Endometrial microvascular endothelial cells (primary cell): ENCODE results near the gene NXN. TPM values are rescaled to one million over a fixed set of nuclear protein-coding genes. Genes with fewer than 3 reads are reported as not detected.

Experiments used
- in situ Hi-C: cut with HindIII; loops from 2 replicates; pipeline ENCODE4 v1.10.0; 2017; ENCODE audit warnings: low sequenced_read_pairs, low pct_unique_long_range_greater_than_20kb; ENCODE audit errors: inconsistent ontology term
- total RNA-seq: library from RNA; depleted of rRNA; stranded (reverse); fragments of >200 nt; gene quantifications from one replicate; pipeline ENCODE4 v1.2.3, GENCODE V29; 2015; ENCODE audit errors: inconsistent ontology term

The NXN gene
- total RNA-seq, 1 donor from 2014 or later = 0.28 TPM

DNA sequence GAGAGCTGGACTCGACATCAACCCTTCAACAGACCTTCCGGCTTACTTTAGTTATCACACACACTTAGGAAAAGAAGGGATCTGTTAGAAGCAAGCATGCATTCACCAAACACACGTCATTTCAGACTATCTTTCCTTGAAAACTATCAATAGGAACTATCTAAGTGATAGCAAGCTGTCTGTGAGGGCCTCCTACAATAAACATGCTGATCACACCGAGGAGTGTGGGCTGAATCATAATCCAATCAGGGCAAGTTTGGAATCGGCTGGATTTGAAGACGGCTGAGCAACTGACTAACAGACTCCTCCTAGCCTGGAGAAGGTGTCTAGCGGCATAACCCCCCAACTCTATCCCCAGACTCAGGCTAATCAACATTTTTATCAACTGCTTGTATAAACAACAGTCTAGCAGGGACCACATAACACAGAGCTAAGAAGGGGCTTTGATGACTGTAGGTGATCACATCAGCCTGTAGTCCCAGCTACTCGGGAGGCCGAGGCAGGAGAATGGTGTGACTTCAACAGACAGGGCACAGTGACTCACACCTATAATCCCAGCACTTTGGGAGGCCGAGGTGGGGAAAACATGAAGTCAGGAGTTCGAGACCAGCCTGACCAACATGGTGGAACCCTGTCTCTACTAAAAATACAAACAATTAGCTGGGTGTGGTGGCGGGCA is 14.1 kb downstream of the NXN start:
- in situ Hi-C loops = loop anchor here (25.0 kb wide), 1 partner anchor 178 kb away; the partner anchor contains the start of genes GLOD4 and MRM3

- in situ Hi-C loops = loop anchor here (25.0 kb wide), 1 partner anchor 178 kb away; the partner anchor contains the start of genes GLOD4 and MRM3
Observed at GRCh38 chr17:964876-965275, 14.7 kb downstream of the NXN start.

GRCh38 chr17:962670-963069 is 16.9 kb downstream of the NXN start:
- in situ Hi-C loops = loop anchor here (25.0 kb wide), 1 partner anchor 175 kb away; the partner anchor contains the start of genes GLOD4 and MRM3

DNA sequence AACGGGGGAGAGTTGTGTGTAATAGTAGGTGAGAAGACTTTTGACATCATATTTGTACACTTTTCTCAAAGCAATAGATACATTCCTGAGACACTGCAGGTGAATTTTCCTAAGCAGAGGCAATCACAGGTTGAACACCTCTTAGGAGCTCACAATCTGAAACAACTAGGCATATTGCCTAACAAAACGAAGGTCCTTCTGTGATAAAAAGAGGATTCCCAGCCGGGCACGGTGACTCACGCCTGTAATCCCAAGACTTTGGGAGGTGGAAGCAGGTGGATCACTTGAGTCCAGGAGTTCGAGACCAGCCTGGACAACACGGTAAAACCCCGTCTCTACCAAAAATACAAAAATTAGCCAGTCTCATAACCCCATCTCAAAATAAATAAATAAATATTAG is 17.4 kb downstream of the NXN start:
- in situ Hi-C loops = loop anchor here (25.0 kb wide), 1 partner anchor 175 kb away; the partner anchor contains the start of genes GLOD4 and MRM3

DNA sequence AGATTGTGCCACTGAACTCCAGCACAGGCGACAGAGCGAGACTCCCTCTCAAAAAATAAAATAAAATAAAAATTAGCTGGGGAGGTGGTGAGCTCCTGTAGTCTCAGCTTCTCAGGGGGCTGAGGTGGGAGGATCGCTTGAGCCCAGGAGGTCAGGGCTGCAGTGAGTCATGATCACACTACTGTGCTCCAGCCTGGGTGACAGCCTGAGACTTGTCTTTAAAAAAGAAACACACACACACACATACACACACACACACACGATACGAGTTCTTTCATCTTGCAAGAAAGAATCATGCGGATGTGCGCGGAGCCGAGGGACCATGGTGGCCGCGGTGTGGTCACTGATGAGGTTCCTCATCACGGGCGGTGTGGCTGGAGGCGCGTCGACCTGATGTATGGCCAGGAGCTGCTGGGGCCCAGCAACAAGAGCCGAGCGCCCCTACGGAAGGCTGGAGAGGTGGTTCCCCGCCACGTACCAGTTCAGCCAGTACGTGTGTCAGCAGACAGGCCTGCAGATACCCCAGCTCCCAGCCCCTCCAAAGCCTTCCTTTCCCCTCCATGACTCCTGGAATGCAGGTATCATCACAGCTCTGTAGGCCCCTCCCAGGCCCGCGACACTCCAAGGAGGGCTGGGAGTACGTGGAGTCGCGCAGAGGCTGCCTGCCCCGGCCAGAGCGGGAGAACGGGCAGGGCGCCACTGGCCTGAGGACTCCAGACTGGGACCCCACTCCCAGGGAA is 20.7 kb downstream of the NXN start:
- in situ Hi-C loops = loop anchor here (25.0 kb wide), 1 partner anchor 172 kb away; the partner anchor contains the start of genes GLOD4 and MRM3

DNA sequence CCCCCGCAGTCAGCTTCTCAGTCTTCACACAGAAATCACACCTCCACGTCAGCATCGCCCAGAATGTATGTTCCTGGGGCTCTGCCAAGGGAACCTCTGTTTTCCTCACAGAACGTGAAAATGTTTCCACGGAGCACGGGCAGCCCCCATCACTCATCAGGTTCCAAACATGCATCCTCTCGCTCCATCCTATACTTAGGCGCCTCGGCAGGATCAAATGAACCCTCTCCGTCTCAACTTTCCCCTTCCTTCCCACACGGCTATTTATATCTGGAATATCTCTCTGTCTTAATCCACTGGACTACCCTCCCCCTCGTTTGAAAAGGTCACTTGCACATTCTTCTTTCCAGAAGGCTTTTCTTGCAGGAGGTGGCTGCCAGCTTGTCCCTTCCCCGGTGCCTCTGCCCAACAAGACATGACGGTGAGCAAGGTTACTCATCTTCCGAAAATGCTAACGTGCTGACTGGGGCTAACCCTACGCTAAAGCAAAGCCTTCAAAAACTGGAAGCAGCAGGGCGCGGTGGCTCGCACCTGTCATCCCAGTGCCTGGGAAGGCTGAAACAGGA is 21.6 kb downstream of the NXN start:
- in situ Hi-C loops = loop anchor here (25.0 kb wide), 1 partner anchor 171 kb away; the partner anchor contains the start of genes GLOD4 and MRM3

GRCh38 chr17:956905-957304 is 22.7 kb downstream of the NXN start:
- in situ Hi-C loops = loop anchor here (25.0 kb wide), 1 partner anchor 170 kb away; the partner anchor contains the start of genes GLOD4 and MRM3

- in situ Hi-C loops = loop anchor here (25.0 kb wide), 1 partner anchor 167 kb away; the partner anchor contains the start of genes GLOD4 and MRM3
Observed at GRCh38 chr17:954431-955164, 25.0 kb downstream of the NXN start.

- in situ Hi-C loops = loop anchor here (25.0 kb wide), 1 partner anchor 166 kb away; the partner anchor contains the start of genes GLOD4 and MRM3
Observed at GRCh38 chr17:953767-954166, 25.8 kb downstream of the NXN start.

- in situ Hi-C loops = loop anchor here (25.0 kb wide), 1 partner anchor 165 kb away; the partner anchor contains the start of genes GLOD4 and MRM3
Observed at GRCh38 chr17:952592-952991, 27.0 kb downstream of the NXN start.

GRCh38 chr17:951325-952132 is 28.0 kb downstream of the NXN start:
- in situ Hi-C loops = loop anchor here (25.0 kb wide), 1 partner anchor 164 kb away; the partner anchor contains the start of genes GLOD4 and MRM3

DNA sequence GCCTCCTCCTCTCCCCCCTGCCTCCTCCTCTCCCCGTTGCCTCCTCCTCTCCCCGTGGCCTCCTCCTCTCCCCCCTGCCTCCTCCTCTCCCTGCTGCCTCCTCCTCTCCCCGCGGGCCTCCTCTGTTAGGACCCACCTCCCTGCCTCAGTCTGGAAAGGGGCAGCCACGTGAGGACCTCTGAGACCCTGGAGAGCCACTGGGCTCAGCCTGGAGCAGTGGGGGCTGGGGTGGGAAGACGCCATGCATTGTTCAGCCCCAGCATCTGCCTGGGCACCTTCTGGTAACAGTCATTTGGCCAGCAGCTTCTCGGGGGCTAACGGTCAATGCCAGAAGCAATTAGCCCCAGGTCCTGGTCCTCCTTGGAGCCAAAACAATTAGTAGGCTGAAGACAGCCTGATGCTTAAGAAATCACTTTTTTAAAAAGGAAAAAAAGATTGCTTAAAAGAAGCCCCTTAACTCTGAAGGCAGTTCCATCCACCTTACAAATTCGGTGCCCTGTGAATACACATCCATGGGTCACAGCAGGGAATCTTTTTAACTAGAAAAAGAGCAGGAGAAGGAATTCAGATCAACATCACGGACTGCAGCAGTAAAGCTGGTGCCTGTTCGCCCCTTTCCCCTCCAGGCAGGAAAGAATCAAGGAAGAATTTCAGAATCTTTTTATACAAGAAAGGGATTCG is 29.8 kb downstream of the NXN start:
- in situ Hi-C loops = loop anchor here (25.0 kb wide), 1 partner anchor 162 kb away; the partner anchor contains the start of genes GLOD4 and MRM3

DNA sequence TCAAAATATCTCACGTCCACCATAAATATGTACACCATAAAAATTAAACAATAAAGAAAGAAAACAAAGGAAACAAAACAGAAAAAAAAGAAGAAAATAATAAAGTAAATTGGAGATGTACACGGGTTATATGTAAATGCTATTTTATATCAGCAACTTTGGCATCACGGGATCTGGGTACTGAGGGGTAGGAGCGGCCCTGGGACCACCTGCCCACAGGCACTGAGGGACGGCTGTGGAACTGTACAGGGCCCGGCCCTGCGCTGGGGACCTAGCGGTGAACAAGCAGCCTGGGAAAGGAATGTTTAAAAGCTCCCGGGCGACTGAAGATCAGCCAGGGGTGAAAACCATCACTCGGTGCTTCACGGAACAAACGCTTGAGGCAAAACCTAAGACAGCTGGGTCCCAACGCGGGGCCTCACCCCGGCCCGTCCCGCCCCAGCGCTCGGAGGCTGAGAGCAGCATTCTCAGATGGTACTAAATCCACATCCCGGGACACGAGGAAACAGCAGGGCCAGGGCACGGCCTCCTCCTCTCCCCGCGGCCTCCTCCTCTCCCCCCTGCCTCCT is 31.2 kb downstream of the NXN start:
- in situ Hi-C loops = no loop called here

- in situ Hi-C loops = no loop called here
Observed at GRCh38 chr17:946510-947236, 32.9 kb downstream of the NXN start.

GRCh38 chr17:945672-946071 is 33.9 kb downstream of the NXN start:
- in situ Hi-C loops = no loop called here

DNA sequence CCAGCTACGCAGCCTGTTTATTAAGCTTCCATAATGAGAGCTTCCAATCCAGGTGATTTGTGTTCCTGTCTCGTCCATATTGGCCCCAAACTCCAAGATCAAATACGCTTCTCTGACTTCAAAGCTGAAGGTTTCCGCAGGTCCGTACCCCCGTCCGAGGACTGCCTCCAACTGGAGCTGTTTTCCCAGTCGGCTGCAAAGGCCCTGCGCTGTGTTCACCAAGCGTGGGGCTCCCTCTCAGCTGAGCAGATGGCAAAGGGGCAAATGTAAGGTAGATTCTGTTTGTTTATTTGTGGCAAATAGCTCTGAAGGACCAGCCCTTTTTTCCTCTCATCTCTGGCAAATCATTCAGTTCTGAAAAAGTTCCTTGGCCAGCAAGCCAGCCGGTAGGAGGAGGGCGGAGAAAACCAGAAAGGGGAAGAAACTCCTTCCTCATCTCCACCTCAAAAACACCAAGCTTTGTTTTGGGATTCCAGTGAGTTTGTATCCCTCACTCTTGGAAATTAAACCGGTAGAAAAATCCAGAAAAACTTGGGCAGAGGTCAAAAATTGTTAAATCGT is 35.2 kb downstream of the NXN start:
- in situ Hi-C loops = no loop called here
